Brain pericyte (primary cell): ENCODE results near the gene MYADML2.
A peak's percentile ranks its signal among the peaks of the same experiment; 100 is the strongest.

Experiments used
- DNase-seq: peaks from one replicate; pipeline ENCODE4 v3.0.0-alpha.2; 2012; ENCODE audit warnings: low read depth, low spot score

Gene MYADML2

DNA sequence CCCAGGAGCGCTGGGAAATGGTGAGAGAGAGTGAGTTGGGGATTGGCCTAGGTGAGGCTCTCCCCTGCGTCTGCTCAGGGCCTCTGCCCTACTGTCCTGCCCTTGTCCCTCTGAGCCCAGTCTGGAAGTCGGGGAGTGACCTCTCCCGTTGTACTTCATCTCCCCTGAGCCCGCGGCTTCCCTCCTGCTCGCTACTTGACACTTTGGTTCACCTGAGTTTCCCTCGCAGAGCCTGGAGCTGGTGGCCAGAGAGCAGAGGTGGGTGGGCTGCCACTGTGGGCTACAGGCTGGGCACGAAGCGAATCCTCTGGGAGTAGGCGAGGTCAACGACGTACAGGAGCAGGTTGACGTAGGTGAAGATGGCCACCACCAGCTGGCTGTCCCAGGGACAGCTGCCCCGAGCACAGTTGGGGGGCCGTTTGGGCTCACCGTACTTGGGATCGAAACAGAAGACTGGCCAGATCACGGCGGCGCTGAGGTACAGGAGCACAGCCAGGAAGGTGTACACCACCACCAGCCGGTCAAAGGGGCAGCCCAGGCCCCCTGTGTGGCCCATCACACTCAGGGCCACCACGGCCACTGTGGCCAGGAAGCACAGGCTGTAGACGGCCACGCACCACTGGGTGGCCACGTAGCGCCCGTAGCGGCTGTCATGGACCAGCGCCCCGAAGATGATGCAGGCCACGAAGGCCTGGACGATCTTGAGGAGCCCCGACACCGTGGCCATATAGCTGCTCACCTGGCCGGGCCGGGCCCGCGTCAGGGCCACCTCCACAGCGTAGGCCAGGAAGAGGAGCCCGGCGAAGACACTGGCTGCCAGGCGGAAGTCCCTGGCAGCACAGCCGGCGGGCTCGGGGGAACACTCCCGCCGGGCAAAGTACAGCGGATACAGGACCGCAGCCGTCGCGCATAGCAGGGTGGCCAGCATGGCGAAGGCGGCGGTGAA is 6.2 kb downstream of the MYADML2 start:
- no peak for DNase-seq

DNA sequence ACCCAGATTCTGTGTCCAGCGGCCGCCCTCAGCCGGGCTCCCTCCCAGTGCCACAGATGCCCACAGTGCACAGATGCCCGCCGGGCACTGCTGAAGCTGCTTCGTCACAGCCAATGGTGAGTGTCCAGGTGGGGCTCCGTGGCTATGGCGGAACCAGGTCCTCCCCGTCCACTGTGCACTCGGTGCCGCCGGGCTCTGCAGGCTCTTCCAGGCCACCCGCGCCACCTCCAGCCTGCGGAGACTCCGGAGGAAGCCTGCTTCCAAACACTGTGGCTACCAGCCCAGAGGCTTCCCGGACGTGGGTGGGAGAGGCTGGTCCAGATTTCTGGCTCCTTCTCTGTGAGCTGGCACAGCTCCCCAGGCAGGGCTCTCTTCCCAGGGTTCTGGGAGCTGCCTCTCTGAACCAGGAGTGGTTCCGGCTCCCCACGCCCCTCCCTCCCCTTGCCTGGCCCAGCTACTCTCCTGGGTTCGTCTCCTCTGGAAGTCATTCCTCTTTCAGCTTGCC is 7.1 kb downstream of the MYADML2 start:
- DNase-seq: no peak

DNA sequence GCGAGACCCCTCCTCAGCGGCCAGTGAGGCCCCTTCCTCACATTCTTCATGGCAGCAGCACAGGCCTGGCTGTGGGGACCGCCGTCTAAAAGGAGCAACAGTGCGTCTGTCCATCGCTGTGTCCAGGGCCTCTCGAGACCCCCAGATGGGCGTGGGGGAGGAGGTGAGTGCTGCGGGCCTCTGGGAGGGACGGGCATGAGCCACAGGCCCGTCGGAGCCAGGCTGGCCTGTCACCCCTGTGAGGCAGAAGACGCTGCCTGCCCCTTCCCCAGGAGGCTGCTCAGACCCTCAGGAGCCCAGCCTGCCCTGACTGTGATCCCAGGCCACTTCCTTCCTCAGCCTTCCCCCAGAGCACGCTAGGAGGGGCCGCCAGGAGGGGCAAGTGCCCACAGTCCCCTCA is 7.8 kb downstream of the MYADML2 start:
- no peak for DNase-seq

DNA sequence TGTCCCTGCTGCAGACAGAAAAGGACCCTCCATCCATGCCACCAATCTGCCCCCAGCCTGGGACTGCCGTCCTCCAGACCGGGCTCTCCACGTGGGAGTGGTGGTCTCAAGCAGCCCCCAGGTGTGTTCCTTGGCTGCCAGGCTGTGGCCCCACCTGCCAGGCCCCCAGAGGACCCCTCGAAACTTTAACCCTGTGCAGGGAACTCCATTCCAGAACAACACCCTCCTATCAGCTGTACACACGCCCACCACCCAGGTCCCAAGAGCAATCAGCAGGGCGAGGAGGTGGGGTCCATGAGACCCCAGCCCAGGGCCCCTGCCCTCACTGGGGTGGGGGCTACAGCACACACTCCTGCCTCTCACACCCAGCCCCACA is 11.3 kb downstream of the MYADML2 start:
- DNase-seq: no peak

DNA sequence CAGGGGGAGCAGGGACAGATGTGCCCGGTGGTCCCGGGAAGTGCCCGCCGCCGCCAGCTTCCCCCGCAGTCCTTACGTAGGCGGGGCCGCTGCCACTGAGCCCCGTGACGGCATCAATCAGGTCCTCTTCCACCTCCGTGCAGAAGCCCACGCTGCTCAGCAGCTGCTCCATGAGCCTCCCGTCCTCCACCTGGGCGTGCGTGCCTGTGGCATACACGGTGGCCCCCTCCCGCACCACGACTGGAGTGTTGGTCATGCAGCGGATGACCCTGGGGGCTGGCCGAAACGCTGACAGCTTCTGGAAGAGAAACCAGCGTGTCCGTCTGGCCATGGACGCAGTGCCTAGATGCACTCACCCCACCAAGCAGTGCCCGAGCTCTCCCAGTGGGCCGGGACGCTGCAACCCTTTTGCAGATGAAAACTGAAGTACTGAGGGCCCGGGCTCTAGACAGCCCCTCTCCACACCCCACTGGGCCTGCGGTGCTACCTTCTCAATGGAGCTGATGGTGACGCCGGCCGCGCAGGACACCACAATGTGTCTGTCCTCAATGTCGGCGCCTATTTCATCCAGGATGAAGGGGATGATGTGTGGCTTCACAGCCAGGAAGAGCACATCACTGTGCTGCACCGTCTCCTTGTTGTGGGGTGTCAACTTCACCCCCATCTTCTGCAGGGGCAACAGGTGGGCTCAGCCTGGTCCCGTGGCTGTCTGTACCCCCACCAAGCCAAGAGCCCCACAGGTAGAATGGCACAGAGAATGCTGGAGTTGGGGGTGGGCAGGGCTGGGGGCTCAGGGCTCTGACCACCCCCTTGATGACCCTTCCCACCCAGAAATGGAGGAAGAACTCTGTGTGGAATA is 12.0 kb downstream of the MYADML2 start:
- DNase-seq: no peak

DNA sequence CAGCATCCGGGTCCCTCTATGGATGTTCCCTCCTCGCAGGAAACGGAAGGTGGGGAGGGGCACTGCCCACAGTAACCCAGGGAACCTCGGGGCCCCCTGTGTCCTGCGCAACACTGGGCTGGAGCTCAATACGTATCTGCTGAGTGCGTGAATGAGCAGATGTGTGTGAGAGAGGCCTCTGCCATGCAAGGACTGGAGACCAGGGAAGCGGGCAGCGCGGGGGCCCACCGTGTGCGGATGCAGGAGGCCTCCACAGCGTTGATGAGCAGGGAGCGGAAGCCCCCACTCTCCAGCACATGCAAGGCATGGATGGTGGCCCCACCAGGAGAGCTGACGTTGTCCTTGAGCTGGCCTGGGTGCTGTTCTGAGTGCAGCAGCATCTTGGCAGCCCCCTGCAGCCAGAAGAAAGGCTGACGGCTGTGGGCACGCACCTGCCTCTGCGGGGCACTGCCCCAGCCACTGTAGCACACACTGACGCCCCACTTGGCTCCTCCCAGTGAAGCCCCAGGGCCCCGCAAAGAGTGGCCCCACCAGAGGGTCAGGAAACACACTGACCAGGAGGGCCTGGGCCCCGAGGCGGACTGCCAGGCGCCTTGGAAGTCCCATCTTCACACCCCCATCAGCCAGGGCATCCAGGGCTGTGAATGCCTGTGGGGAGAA is 12.8 kb downstream of the MYADML2 start:
- DNase-seq: no peak

DNA sequence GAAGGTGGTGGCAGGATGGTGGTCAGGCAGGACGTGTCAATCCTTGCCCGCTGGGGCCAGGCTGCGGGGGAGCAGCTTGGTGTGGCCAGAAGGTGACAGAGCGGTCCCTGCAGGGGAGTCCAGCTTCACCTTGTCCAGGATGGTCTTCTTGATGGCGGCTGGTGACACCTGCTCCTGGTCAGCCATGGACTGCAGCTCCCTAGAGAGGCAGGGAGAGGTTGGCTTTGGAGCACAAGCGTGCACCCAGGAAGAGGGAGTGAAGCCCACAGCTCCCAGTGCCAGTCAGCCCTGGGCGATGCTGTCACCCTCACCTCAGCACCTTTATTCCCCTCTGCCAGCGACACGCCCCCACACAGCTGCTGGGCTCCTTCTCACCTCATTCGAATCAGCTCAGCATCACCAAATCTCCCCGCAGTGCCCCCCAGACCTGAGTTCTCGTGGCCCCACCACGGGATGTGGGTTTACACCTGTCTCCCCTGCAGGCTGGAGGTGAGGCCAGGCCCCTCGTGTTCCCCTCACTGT is 13.8 kb downstream of the MYADML2 start:
- no peak for DNase-seq

DNA sequence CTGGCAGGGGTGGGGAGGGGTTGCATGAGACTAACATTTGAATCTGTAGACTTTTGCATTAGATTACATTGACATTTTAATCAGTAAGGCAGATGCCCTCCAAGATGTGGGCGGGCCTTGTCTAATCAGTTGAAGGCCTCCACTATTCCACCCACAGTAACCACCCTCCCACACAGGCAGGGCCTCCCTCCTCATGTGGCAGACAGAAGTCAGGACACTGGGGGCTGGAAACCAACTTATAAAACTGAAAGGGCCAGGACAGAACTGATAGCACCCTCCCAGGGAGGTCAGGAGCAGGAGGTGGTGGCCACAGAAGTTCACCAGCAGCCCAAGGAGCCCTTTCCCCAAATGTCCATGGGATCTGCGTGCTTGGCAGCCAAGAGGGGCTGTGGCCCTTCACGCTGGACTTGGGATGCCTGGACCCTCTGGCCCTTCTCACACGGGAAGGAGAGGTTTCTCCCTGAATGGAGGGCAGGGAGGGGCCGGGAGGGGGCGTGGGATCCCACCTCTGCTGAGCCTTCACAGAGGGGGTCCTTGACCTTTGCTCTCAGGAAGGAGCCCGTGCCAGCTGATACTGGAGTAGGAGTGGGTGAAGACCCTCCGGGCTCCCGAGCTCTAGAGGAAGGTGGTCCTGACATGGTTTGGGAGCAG is 14.6 kb downstream of the MYADML2 start:
- no peak for DNase-seq

DNA sequence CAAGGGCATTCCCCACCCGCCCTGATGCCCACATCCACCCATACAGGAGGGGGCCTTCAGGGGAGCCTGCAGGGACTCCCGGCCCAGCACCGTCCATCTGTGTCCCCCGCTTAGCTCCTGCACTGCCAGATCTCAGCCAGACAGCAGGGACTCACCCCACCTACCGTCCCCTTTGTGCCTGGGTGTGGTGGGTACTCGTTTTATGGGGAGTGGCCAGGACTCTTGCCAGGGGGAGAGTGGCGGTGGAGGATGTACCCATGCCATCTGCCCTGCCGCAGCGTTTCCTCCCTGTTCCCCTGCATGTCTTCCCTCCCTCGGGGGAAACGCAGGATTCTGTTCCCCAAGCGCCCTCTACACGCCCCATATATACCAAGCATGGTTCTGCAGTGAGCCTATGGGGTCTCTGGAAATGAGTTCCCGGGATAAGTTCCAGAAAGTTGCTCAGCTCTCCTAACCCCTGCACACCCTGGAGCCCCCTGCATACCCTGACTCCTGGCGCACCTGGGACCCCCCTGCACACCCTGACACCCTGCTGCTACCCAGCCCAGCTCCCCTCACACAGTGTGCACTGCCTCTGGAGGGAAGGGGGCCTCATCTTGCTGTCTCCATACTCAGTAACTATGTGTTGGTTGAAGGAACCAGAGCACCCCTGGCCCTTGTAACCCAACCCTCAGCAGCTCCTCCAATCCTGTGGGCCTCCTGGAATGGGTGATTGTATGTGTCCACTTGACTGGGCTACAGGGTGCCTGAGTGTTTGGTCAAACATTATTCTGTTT is 15.3 kb downstream of the MYADML2 start:
- DNase-seq: no peak

DNA sequence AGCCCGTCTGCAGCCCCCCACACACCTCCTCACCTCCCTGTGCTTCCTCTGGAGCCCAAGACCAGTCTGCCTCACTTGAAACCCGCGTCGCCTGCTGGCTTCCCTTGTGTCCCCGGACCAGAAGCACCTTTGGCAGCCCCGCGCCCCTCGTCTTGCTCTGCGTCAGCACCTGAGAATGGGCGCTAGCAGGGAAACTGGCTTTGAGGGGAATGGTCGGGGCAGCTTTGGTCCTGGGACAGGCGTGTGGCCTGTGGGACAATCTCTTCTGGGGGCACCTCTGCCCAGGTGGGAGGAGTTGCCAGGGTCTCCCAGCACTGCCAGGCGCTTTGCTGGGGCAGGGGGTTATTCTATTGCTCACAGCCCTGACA is 15.9 kb downstream of the MYADML2 start:
- no peak for DNase-seq

DNA sequence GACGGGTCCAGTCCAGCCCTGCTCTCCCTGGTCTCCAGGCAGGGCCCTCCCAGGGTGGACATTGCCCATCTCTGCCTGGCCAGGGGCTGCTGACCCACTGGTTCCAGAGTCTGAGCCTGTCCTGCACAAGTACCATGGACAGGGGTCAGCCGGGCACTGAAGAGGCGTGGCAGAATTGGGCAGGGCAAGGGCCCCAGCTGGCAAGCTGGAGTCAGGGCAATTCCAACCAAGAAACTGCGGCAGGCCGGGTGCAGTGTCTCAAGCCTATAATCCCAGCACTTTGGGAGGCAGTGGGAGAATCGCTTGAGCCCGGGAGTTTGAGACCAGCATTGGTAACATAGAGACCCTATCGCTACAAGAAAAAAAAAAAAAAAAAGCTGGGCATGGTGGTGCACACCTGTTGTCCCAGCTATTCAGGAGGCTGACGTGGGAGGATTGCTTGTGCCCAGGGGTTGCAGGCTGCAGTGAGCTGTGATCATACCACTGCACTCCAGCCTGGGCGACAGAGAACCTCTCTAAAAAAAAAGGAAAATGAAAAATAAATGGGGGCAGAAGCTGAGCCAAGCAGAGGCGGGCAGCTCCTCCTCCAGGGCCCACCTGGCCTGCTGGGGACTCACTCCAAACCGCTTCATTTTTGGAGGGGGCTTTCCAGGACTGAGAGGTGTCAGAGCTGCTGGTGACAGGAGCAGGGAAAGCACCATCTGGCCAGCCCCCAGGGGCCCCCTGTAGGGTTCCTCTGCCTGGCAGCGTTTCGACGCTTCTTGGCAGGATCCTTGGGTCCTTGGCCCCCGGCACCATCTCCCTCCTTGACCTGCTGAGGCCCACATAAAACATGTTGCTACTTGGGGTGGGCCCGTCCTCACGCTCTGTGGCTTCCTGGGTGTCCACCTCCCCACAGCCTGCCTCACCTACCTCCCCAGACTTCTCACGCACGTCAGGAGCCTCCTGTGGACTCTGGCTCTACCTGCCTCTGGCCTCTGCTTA is 16.6 kb downstream of the MYADML2 start:
- no peak for DNase-seq

DNA sequence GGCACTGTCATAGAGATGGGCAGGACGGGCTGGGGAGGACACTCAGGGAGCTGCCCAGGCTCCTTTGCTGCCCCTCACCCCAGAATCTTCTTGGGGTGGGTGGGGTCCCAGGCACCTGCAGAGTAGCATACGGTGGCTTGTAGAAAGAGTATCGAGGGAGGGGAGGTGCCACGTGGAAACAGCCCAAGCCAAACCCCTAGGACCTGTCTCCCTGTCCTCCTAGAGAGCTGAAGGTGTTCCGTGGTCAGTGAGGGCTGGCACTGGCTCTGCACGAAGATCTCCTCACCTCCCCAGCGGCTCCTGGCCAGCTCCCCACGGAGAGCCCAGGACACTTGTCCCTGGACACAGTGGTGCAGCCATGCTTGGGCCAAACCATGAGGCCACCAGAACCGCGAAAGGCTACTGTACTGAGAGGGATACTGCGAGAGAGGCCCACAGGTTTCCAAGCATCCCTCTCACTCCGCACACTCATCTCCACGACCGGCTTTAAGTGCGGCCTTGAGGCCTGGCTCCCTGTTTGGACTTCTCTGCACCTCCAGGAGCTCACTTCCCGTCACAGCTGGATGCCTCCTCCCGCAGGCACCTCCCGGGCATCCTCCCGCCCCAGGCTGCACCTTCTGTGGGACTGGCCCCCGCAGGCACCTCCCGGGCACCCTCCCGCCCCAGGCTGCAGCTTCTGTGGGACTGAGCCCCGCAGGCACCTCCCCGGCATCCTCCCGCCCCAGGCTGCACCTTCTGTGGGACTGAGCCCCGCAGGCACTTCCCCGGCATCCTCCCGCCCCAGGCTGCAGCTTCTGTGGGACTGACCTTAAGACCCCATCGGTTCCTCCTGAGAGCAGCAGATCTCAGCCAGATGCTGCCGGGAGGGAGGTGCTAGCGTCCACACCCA is 17.5 kb downstream of the MYADML2 start:
- DNase-seq: no peak

DNA sequence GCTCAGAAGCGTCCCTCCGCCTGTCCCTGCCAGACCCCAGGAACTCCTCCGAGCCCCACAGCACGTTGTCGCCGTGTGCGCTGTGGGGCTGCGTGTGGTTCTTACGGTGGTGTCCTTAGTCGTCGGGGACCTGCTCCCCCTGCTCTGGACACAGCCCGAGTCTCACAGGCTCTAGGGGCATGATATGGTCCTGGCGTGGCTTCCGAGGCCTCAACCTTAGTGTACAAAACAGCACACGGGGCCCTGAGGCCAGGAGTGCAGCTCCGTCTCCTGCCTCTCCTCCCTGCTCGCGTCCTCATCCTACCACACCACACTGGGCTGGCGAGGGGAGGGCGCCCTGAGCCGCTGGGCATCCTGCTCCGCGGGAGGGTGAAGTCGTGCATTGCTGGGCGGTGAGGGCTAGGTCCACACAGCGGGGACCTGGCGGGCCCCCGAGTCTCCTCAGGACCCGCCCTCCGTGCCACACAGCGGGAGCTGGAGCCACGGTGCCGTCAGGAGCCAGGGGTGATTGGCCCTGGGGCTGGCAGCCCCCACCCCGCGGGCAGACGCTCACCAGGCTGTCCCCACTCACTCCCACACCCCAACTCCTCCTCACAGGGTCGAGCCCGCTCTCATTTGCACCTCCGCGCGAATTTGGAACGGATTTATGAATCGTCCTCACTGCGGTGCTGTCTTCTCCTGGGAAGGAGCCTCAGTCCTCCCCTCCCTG is 18.3 kb downstream of the MYADML2 start:
- DNase-seq: no peak

DNA sequence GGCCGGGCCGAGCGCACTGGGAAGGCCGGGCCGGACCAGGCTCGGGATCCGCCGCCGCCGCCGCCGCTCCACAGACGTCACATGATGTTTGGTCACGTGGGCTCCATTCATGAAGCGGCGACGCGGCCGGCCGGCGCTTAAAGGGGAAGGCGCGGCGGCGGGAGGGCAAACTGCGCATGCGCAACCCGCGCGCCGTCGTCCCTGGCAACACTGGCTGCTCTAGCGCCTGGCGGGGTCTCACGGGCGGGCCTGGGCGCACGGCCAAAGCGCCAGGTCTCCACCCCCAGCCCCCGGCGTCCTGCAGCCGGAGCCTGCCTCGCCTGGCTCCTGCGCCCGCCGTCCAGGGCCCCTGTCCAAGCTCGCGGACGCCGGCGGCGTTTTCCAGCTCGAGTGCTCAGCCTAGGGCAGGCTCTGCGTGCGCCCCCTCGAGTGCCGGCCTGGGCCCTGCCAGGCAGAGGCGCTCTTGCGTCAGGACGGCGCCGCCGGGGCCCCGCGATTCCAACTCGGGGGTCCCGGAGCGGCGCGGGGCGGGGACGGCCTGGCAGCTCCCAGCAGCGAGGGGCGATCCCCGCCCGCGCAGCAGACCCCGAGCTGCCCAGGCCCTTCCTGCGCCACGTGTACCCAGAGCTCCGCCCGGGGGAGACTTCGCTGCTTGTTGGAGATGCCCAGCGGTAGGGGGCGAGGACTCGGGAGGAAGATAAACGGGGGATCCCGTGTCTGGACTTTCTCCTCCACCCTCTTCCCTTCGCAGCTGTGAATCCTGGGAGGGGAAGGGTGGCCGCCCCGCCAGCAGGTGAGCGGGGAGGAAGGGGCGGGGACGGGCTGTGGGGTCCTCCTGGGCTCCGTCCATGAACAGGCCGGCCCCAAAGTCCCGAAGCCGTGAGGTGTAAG is 19.1 kb downstream of the MYADML2 start, which contains the start of gene MAFG:
Gene MAFG (minus strand): TSS at position 83 of the 891 bp plus-strand sequence. CDS start 4,550 bp downstream, outside the sequence.
- DNase-seq: peak; percentile 91

DNA sequence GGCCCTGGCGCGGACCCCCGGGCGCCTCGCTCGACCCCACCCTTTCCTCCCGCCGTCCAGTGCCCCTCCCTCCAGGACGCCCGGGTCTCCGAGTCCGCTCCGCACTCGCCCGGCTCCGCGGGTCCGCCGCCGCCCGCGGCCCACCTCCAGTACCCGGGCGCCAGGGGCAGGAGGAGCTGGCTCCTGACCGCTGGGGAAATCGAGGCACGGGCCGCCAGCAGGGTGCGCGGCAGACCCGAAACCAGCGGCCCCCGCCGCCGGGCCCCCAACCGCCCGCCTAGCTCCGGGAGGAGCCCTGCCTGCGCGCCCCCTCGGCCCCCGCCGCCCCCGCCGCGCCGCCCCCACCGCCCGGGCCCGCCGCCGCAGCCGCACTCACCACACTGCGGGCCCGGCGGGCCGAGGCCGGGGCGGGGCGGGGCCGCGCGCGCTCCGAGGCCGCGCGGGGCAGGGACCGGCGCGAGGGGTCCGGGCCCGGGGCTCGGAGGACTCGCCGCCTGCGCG is 19.8 kb downstream of the MYADML2 start:
- DNase-seq: no peak
